HG02571 (cell line): ENCODE measurements around the gene ZNF407.

Experiments used
- ATAC-seq: cut with Tn5 transposase; IDR thresholded peaks from one replicate; pipeline ENCODE4 v1.9.1; 2021; ENCODE audit warnings: mild to moderate bottlenecking, moderate library complexity; ENCODE audit not compliant: unreplicated experiment

Gene ZNF407

GRCh38 chr18:74869904-74870863 is 272.5 kb downstream of the ZNF407 start:
- ATAC-seq, result peak; percentile 87

GRCh38 chr18:74870950-74871349 is 273.3 kb downstream of the ZNF407 start:
- no peak for ATAC-seq

GRCh38 chr18:74873629-74874028 is 276.0 kb downstream of the ZNF407 start:
- no peak for ATAC-seq

DNA sequence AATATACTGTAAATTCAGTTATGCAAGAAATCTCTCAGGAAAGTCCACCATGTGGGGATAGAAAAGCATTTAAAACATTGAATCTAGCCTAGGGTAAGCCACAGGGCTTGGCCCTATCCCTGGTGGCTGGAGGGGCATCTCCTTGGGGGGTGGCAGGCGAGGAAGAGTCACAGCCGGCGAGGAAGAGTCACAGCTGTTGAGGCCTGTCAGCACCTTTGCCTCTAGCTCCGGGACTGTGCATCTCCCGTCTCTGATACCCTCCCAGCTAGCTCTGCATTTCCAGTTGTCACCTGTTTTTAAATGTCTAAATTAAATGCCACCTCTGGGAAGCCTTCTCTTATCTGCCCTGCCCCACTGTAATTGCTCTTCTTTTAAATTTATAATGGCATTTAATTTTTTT is 276.7 kb downstream of the ZNF407 start:
- no peak for ATAC-seq

- no peak for ATAC-seq
Observed at GRCh38 chr18:74876630-74877243, 279.1 kb downstream of the ZNF407 start.

DNA sequence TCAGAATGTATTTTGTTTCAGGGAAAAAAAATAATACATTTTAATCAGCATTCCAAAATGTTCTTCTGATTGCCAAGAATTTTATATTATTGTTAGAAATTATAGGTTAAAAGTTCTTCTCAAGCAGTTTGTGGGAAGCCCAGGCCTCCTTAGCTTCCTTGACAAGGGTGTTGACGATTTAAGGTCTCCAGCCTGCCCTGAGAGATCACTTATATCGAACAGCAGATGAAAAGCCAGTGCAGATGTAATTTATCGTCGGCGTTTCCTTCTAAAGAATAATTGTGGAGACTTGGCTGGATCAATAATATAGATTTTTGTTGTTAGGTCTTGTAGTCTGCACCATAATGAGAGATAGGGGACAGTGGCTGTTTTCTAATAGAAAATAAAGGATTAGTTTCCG is 280.6 kb downstream of the ZNF407 start:
- ATAC-seq, result no peak

DNA sequence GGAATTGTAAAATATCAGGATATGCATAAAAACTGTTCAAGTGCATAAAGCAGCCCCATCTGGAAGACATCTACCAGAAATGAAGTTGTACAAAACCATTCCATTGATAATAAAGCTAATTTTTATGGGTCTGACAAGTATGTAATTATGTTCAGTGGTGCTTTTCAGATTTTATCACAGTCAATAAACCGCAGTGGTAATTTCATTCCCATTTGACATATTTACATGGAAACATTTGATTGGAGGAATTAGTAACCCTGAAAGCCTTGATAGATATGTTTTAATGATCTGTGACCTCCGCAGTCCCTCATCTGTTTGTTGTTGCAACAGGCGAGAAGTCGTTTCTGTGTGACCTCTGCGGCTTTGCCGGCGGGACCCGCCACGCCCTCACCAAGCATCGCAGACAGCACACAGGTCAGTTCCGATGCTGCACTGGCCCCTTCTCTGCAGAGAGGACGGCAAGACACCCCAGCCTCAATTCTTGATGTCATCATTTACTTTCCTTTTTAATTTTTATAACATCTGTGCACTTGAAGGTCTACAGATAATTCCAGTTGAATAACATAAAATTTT is 283.1 kb downstream of the ZNF407 start:
- no peak for ATAC-seq

GRCh38 chr18:74892066-74892627 is 294.5 kb downstream of the ZNF407 start:
- no peak for ATAC-seq

GRCh38 chr18:74895686-74896085 is 298.0 kb downstream of the ZNF407 start:
- ATAC-seq, result no peak

GRCh38 chr18:74896390-74896991 is 298.8 kb downstream of the ZNF407 start:
- ATAC-seq, result no peak

DNA sequence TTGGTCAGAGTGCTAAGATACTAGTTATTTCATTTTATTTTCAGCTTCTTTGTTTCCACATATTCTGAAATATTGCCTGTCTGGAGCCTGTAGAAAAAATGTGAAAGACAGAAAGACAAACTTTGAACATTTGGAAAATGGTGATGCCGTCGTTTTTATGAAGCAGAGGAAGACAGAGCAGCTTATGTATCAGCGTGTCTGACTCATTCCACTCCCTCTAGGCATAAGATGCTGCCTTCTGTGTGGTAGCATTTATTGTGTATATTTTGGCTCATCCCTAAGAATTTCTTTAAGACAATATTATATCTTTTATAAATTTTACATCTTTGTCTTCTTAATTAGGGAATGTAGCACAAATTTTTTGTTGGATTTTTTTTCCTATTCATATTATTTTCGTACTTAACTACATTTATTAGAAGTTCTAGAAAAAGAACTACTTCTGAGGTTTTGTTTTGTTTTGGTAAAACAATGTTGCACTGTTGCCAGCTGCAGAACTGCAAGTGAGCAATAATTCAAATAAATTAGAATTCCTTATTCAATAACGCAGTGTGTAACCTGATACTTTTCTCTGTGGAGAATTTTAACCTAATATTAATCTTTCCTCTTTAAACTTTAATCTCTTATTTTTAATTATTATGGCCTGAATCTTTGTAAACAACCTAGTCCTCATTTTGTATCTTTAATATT is 300.4 kb downstream of the ZNF407 start:
- no peak for ATAC-seq

DNA sequence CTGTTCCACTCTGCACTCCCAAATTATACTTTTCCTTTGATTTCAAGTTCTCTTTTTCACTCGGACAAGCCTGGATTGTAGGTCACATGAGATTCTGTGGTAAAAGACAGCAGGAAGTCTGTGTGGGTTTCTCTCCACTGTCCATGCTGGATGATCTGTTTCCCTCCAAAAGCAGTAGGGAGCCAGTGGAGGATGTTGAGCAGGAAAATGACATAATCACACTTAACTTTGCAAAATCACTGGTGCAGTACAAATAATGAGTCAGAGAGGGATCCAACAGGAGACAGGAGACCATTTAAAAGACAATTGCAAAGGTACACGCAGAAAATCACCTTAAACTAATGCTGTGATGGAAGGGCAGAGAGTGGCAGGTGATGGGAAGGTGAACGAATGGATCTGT is 301.3 kb downstream of the ZNF407 start:
- ATAC-seq, result no peak

DNA sequence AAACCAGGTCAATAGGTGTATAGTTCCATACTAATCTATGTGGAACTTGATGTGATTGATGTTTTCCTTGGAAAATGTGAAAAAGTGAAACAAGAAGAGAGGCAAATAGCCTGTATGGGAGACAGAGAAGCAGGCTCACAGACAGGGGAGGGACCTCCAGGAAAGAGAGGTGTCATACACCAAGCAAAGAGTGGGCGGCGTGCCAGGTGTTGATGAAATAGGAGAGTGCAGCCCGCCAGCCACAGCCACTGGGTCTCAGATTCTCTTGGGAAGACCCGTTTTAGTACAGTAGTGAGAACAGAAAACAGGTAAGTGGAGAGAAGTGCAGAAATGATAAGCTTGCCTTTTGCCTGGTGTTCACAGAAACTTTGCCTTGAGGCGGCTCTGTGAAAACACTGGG is 301.9 kb downstream of the ZNF407 start:
- no peak for ATAC-seq

- ATAC-seq, result no peak
Observed at GRCh38 chr18:74901362-74902146, 303.9 kb downstream of the ZNF407 start.

DNA sequence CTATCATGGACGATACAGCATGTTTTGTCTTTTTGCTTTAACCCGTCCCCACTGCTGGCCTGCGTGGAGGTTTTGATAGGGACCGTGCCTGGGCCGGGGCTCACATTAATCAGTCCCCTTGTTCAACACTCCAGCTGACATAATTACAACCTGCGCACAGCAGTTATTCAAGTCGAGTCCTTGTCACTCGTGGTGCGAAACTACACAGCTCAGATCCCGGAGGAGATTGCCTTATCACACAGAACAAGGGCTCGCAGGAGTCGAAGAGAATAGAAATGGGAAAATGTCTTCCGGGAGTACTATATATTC is 304.4 kb downstream of the ZNF407 start:
- ATAC-seq, result no peak

DNA sequence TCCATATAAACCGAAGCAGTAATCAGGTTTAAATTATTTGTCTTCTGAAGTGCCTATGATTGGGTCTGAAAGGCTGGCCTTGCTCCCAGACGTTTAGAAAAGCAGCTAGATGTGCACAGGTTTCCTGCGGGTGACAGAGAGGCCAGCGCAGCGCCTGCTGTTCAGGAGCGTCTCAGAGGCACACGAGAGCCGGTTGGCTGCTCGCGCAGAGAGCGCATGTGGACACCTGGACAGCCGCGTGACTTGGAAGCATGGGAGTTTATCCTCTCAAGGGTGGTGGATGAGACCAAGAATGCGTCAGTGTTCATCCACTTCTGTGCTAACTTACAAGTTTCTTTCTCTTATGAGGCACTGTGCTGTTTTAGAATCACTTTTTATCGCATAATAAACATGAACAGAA is 307.6 kb downstream of the ZNF407 start:
- no peak for ATAC-seq

DNA sequence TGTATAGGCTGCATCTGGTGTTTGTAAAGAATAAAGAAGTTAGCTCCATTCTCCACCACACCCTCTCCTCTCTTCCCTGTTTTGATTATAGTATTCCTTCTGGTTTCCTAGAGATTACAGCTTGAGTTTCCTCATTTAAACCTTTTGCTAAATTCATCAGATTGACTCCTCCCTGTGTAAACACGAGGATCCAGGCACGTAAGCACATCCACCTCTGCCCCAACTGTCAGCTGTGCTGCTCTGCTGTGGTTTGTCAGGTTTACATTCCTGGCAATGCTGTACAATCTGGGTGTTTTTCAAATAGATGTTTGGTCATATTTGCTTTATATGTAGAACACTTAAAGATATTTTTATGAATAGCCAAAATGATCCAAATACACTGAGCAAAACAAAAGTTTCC is 308.5 kb downstream of the ZNF407 start:
- no peak for ATAC-seq

DNA sequence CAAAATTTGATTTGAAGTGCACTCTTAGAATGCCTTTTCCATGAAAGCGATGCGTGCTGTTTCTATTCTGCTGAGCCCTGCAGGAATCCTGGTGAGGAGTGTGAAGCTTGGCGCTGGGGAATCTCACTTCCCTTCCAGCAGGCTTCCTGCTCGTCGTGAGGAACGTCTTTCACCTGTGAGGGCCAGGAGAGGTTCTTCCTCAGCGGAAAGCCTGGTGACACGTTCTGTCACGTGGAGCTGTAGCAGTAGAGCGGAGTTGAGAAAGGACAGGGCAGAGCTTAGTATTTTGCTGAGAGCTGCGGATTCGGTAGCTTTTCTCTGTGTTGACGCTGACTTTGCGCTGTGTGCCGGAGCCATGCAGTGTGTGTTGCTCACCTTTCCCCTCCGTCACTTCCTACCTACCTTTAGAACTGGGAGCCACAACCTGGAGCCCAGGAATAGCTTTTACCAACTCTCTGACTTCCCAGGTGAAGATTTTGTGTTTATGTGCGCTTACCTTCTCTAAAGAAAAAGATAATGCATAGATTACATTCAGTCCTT is 316.5 kb downstream of the ZNF407 start:
- no peak for ATAC-seq

DNA sequence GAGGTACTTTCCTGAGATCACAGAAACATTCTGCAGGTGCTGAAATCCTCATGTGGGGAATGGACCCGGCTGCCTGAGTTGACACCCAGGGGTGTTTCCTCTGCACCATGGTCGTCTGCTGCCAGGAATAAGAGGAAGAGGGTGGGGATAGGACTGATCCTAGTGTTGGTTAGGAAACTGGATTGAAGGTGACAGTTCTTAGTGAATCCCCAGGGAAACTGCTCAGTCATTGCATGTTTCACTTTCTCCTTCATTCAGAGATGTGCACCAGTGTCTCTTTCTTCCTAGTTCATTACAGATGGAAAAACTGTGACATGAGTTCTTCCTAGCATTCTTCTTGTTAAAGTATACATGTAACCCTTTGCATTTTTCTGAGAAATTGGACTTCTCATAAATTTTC is 317.0 kb downstream of the ZNF407 start:
- ATAC-seq, result no peak
